A549 (cell line): ENCODE measurements around the gene RGL4.

ENCODE experiments used
- CHD4 ChIP-seq: fragments of 200-600 bp; sonication (generic); IDR thresholded peaks from 2 replicates; pipeline ENCODE4 v1.6.1; 2016; ENCODE audit warnings: antibody characterized with exemption, mild to moderate bottlenecking, borderline replicate concordance
- ESRRA ChIP-seq: fragments of 150-350 bp; IDR thresholded peaks from 2 replicates; pipeline ENCODE4 v1.6.1; 2014; ENCODE audit warnings: mild to moderate bottlenecking, low read length, borderline replicate concordance
- FOSL2 ChIP-seq, 2 experiments: fragments of 450-650 bp in 1 of 2; fragments of >200 bp in 1 of 2; sonication (Bioruptor Twin) in 1 of 2; formaldehyde crosslinking; IDR thresholded peaks; 2 replicates each; pipeline versions ENCODE4 v1.5.0 to v1.6.1; 2016 to 2020; ENCODE audit warnings: mild to moderate bottlenecking in 1 of 2, moderate library complexity in 1 of 2
- HOXA7 ChIP-seq: fragments of 250-450 bp; sonication (Bioruptor Pico); IDR thresholded peaks from 2 replicates; pipeline ENCODE4 v1.5.0; 2020; ENCODE audit warnings: mild to moderate bottlenecking, moderate library complexity
- MYC ChIP-seq: IDR thresholded peaks from 2 replicates; pipeline ENCODE4 v1.6.1; 2012; ENCODE audit warnings: mild to moderate bottlenecking, inconsistent platforms, low read length, improper control_type of control experiment, borderline replicate concordance
- NFE2L2 ChIP-seq: fragments of 150-350 bp; conservative IDR thresholded peaks from 2 replicates; pipeline ENCODE4 v1.6.1; 2014; ENCODE audit warnings: low read length
- POLR2A ChIP-seq: IDR thresholded peaks from 2 replicates; pipeline ENCODE4 v1.6.1; 2012; ENCODE audit warnings: mild to moderate bottlenecking, low read length
- RAD21 ChIP-seq, 2 experiments: fragments of >200 bp in 1 of 2; sonication (Bioruptor Twin) in 1 of 2; formaldehyde crosslinking in 1 of 2; IDR thresholded peaks in 1 of 2; conservative IDR thresholded peaks in 1 of 2; 2 replicates in 1 of 2; 3 replicates in 1 of 2; pipeline ENCODE4 v1.6.1; 2012 to 2018; ENCODE audit warnings: inconsistent platforms in 1 of 2
- TF ChIP-seq, protein P1 (sequence below): fragments of >200 bp; sonication (Bioruptor Twin); formaldehyde crosslinking; IDR thresholded peaks from 3 replicates; pipeline ENCODE4 v1.5.1; 2016
- TF ChIP-seq, protein P2 (sequence below): fragments of 200-600 bp; sonication (generic); IDR thresholded peaks from 2 replicates; pipeline ENCODE4 v1.6.1; 2016; ENCODE audit warnings: antibody characterized with exemption, mild to moderate bottlenecking, moderate library complexity

- TF ChIP-seq, protein P1, sequence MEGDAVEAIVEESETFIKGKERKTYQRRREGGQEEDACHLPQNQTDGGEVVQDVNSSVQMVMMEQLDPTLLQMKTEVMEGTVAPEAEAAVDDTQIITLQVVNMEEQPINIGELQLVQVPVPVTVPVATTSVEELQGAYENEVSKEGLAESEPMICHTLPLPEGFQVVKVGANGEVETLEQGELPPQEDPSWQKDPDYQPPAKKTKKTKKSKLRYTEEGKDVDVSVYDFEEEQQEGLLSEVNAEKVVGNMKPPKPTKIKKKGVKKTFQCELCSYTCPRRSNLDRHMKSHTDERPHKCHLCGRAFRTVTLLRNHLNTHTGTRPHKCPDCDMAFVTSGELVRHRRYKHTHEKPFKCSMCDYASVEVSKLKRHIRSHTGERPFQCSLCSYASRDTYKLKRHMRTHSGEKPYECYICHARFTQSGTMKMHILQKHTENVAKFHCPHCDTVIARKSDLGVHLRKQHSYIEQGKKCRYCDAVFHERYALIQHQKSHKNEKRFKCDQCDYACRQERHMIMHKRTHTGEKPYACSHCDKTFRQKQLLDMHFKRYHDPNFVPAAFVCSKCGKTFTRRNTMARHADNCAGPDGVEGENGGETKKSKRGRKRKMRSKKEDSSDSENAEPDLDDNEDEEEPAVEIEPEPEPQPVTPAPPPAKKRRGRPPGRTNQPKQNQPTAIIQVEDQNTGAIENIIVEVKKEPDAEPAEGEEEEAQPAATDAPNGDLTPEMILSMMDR, result no peak
- TF ChIP-seq POLR2A (no peak), ESRRA (no peak), HOXA7 (CRISPR knock-in tag) (no peak), MYC (no peak), FOSL2 (IDR thresholded peaks at IDR 0.05) (no peak), FOSL2 (CRISPR knock-in tag; IDR thresholded peaks at IDR 0.05) (no peak), NFE2L2 (no peak), RAD21 (conservative IDR thresholded peaks at IDR 0.05 in 1 of 2, IDR thresholded peaks at IDR 0.05 in 1 of 2) (no peak), CHD4 (no peak)
- TF ChIP-seq, protein P2, sequence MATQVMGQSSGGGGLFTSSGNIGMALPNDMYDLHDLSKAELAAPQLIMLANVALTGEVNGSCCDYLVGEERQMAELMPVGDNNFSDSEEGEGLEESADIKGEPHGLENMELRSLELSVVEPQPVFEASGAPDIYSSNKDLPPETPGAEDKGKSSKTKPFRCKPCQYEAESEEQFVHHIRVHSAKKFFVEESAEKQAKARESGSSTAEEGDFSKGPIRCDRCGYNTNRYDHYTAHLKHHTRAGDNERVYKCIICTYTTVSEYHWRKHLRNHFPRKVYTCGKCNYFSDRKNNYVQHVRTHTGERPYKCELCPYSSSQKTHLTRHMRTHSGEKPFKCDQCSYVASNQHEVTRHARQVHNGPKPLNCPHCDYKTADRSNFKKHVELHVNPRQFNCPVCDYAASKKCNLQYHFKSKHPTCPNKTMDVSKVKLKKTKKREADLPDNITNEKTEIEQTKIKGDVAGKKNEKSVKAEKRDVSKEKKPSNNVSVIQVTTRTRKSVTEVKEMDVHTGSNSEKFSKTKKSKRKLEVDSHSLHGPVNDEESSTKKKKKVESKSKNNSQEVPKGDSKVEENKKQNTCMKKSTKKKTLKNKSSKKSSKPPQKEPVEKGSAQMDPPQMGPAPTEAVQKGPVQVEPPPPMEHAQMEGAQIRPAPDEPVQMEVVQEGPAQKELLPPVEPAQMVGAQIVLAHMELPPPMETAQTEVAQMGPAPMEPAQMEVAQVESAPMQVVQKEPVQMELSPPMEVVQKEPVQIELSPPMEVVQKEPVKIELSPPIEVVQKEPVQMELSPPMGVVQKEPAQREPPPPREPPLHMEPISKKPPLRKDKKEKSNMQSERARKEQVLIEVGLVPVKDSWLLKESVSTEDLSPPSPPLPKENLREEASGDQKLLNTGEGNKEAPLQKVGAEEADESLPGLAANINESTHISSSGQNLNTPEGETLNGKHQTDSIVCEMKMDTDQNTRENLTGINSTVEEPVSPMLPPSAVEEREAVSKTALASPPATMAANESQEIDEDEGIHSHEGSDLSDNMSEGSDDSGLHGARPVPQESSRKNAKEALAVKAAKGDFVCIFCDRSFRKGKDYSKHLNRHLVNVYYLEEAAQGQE, result no peak
These were observed 7.3 kb downstream of the RGL4 start for GRCh38 chr22:23698094-23698493.
